ENCODE measurements around the gene VIP. TPM values are rescaled to one million over a fixed set of nuclear protein-coding genes. Genes with fewer than 3 reads are reported as not detected.

The VIP gene
- total RNA-seq, 1 experiment from 2014 or later, result not detected

GRCh38 chr6:152765331-152765730, 14.7 kb downstream of the VIP start:
- H3K36me3 Mint-ChIP-seq, result no peaks in the 10 kb centered on the region
- ChIA-PET POLR2A (no interaction called here), CTCF (no interaction called here)
- no peaks in the 10 kb centered on the region for H3K4me1 Mint-ChIP-seq
- H3K27ac Mint-ChIP-seq, result no peak overlapping the region
- ATAC-seq, result no peak
- no peak for DNase-seq (ENCODE audit: low spot score)
- H3K4me3 Mint-ChIP-seq, result no peak overlapping the region
- no peaks in the 10 kb centered on the region for H3K9me3 Mint-ChIP-seq
- H3K27me3 Mint-ChIP-seq (ENCODE audit: low read depth), result no peaks in the 10 kb centered on the region
- TF ChIP-seq, protein P1, sequence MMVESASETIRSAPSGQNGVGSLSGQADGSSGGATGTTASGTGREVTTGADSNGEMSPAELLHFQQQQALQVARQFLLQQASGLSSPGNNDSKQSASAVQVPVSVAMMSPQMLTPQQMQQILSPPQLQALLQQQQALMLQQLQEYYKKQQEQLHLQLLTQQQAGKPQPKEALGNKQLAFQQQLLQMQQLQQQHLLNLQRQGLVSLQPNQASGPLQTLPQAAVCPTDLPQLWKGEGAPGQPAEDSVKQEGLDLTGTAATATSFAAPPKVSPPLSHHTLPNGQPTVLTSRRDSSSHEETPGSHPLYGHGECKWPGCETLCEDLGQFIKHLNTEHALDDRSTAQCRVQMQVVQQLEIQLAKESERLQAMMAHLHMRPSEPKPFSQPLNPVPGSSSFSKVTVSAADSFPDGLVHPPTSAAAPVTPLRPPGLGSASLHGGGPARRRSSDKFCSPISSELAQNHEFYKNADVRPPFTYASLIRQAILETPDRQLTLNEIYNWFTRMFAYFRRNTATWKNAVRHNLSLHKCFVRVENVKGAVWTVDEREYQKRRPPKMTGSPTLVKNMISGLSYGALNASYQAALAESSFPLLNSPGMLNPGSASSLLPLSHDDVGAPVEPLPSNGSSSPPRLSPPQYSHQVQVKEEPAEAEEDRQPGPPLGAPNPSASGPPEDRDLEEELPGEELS (CRISPR knock-in tag; IDR thresholded peaks at IDR 0.05), result no peak
- TF ChIP-seq, protein P2, sequence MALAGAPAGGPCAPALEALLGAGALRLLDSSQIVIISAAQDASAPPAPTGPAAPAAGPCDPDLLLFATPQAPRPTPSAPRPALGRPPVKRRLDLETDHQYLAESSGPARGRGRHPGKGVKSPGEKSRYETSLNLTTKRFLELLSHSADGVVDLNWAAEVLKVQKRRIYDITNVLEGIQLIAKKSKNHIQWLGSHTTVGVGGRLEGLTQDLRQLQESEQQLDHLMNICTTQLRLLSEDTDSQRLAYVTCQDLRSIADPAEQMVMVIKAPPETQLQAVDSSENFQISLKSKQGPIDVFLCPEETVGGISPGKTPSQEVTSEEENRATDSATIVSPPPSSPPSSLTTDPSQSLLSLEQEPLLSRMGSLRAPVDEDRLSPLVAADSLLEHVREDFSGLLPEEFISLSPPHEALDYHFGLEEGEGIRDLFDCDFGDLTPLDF (CRISPR knock-in tag; IDR thresholded peaks at IDR 0.05), result no peak
- TF ChIP-seq MXD4 (CRISPR knock-in tag; IDR thresholded peaks at IDR 0.05; ENCODE audit: borderline replicate concordance), result no peak
- TF ChIP-seq GABPB1 (CRISPR knock-in tag; IDR thresholded peaks at IDR 0.05), result no peak
- no peak for TF ChIP-seq USF2 (CRISPR knock-in tag; IDR thresholded peaks at IDR 0.05)
- no peak for TF ChIP-seq AFF4 (CRISPR knock-in tag; IDR thresholded peaks at IDR 0.05; ENCODE audit: borderline replicate concordance)
- no peak for TF ChIP-seq OVOL2 (CRISPR knock-in tag; IDR thresholded peaks at IDR 0.05; ENCODE audit: borderline replicate concordance)
- TF ChIP-seq ESRRA (CRISPR knock-in tag; IDR thresholded peaks at IDR 0.05; ENCODE audit: borderline replicate concordance), result no peak
- no peak for TF ChIP-seq ATF3 (CRISPR knock-in tag; conservative IDR thresholded peaks at IDR 0.05)
- TF ChIP-seq, protein P3, sequence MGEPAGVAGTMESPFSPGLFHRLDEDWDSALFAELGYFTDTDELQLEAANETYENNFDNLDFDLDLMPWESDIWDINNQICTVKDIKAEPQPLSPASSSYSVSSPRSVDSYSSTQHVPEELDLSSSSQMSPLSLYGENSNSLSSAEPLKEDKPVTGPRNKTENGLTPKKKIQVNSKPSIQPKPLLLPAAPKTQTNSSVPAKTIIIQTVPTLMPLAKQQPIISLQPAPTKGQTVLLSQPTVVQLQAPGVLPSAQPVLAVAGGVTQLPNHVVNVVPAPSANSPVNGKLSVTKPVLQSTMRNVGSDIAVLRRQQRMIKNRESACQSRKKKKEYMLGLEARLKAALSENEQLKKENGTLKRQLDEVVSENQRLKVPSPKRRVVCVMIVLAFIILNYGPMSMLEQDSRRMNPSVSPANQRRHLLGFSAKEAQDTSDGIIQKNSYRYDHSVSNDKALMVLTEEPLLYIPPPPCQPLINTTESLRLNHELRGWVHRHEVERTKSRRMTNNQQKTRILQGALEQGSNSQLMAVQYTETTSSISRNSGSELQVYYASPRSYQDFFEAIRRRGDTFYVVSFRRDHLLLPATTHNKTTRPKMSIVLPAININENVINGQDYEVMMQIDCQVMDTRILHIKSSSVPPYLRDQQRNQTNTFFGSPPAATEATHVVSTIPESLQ (CRISPR knock-in tag; IDR thresholded peaks at IDR 0.05), result no peak
- TF ChIP-seq, protein P4, sequence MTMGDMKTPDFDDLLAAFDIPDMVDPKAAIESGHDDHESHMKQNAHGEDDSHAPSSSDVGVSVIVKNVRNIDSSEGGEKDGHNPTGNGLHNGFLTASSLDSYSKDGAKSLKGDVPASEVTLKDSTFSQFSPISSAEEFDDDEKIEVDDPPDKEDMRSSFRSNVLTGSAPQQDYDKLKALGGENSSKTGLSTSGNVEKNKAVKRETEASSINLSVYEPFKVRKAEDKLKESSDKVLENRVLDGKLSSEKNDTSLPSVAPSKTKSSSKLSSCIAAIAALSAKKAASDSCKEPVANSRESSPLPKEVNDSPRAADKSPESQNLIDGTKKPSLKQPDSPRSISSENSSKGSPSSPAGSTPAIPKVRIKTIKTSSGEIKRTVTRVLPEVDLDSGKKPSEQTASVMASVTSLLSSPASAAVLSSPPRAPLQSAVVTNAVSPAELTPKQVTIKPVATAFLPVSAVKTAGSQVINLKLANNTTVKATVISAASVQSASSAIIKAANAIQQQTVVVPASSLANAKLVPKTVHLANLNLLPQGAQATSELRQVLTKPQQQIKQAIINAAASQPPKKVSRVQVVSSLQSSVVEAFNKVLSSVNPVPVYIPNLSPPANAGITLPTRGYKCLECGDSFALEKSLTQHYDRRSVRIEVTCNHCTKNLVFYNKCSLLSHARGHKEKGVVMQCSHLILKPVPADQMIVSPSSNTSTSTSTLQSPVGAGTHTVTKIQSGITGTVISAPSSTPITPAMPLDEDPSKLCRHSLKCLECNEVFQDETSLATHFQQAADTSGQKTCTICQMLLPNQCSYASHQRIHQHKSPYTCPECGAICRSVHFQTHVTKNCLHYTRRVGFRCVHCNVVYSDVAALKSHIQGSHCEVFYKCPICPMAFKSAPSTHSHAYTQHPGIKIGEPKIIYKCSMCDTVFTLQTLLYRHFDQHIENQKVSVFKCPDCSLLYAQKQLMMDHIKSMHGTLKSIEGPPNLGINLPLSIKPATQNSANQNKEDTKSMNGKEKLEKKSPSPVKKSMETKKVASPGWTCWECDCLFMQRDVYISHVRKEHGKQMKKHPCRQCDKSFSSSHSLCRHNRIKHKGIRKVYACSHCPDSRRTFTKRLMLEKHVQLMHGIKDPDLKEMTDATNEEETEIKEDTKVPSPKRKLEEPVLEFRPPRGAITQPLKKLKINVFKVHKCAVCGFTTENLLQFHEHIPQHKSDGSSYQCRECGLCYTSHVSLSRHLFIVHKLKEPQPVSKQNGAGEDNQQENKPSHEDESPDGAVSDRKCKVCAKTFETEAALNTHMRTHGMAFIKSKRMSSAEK (CRISPR knock-in tag; IDR thresholded peaks at IDR 0.05; ENCODE audit: borderline replicate concordance), result no peak
- TF ChIP-seq, protein P5, sequence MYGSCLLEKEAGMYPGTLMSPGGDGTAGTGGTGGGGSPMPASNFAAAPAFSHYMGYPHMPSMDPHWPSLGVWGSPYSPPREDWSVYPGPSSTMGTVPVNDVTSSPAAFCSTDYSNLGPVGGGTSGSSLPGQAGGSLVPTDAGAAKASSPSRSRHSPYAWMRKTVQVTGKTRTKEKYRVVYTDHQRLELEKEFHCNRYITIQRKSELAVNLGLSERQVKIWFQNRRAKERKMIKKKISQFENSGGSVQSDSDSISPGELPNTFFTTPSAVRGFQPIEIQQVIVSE (CRISPR knock-in tag; IDR thresholded peaks at IDR 0.05; ENCODE audit: borderline replicate concordance), result no peak
- TF ChIP-seq ETV6 (CRISPR knock-in tag; IDR thresholded peaks at IDR 0.05), result no peak
- TF ChIP-seq GRHL2 (CRISPR knock-in tag; IDR thresholded peaks at IDR 0.05; ENCODE audit: insufficient replicate concordance, severe bottlenecking), result no peak

Data from WTC11 (cell line).